IMR-90 (cell line): ENCODE results near the gene SLC19A1. TPM values are rescaled to one million over a fixed set of nuclear protein-coding genes. Genes with fewer than 3 reads are reported as not detected.

Experiments used
- ATAC-seq: fragments of 200-7000 bp; cut with Tn5 transposase; 2 replicates; pipeline ENCODE4 v1.9.1; 2020; ENCODE audit warnings: low read depth, mild to moderate bottlenecking, moderate library complexity
- BruUV-seq: library from RNA; stranded (reverse); fragments of 400-500 nt; replicated peaks from 2 replicates; lab custom pipeline; 2021; lab: Mats Ljungman, UMichigan
- CTCF ChIA-PET: fragments of 300-600 bp; formaldehyde crosslinking; extraction: SDS; loops from one replicate; lab custom pipeline; 2021; ENCODE audit warnings: antibody characterized with exemption; lab: Yijun Ruan, JAX
- POLR2A ChIA-PET: fragments of 300-600 bp; sonication (Branson Sonifier 250); formaldehyde crosslinking; loops from one replicate; lab custom pipeline; 2022; ENCODE audit warnings: antibody characterized with exemption; ENCODE audit not compliant: unreplicated experiment; lab: Charles Lee
- DNase-seq: peaks from one replicate; pipeline ENCODE4 v3.0.0; 2013
- H2AFZ ChIP-seq: replicated peaks from 2 replicates; pipeline ENCODE3; 2013; ENCODE audit warnings: low read length, mild to moderate bottlenecking; ENCODE audit not compliant: poor library complexity
- H2AK5ac ChIP-seq: 2 replicates; pipeline ENCODE4 v1.6.1; 2013; ENCODE audit warnings: low read depth, low read length, inconsistent platforms
- H2AK9ac ChIP-seq: replicated peaks from 2 replicates; pipeline ENCODE3; 2013; ENCODE audit warnings: mild to moderate bottlenecking, low read depth, low read length, moderate library complexity; ENCODE audit not compliant: poor library complexity
- H2BK120ac ChIP-seq: 2 replicates; pipeline ENCODE4 v1.6.1; 2013; ENCODE audit warnings: low read depth, low read length, inconsistent platforms
- H2BK15ac ChIP-seq: 3 replicates; pipeline ENCODE4 v1.6.1; 2013; ENCODE audit warnings: low read depth, low read length, inconsistent platforms
- H2BK20ac ChIP-seq: 2 replicates; pipeline ENCODE4 v1.6.1; 2013; ENCODE audit warnings: low read depth, mild to moderate bottlenecking, inconsistent platforms, low read length, moderate library complexity
- H2BK5ac ChIP-seq: 2 replicates; pipeline ENCODE4 v1.6.1; 2013; ENCODE audit warnings: mild to moderate bottlenecking, low read depth, low read length, inconsistent platforms; ENCODE audit not compliant: poor library complexity, severe bottlenecking
- H3K14ac ChIP-seq: replicated peaks from 2 replicates; pipeline ENCODE4 v1.6.1; 2013; ENCODE audit warnings: low read depth, low read length, inconsistent platforms
- H3K18ac ChIP-seq: 2 replicates; pipeline ENCODE4 v1.6.1; 2013; ENCODE audit warnings: low read depth, low read length, control low read depth
- H3K23ac ChIP-seq: 2 replicates; pipeline ENCODE4 v1.6.1; 2013; ENCODE audit warnings: low read depth, low read length, inconsistent platforms
- H3K27ac ChIP-seq: 2 replicates; pipeline ENCODE4 v1.5.1; 2013; ENCODE audit warnings: mild to moderate bottlenecking, control low read depth, low read length; ENCODE audit not compliant: insufficient read depth
- H3K27me3 ChIP-seq: 2 replicates; pipeline ENCODE4 v1.6.1; 2013; ENCODE audit warnings: low read length; ENCODE audit not compliant: control insufficient read depth, insufficient read depth
- H3K36me3 ChIP-seq: 2 replicates; pipeline ENCODE4 v1.6.1; 2013; ENCODE audit warnings: low read length, mixed read lengths; ENCODE audit not compliant: control insufficient read depth, insufficient read depth
- H3K4ac ChIP-seq: 2 replicates; pipeline ENCODE4 v1.6.1; 2013; ENCODE audit warnings: low read depth, low read length, inconsistent platforms
- H3K4me1 ChIP-seq: 2 replicates; pipeline ENCODE4 v1.6.1; 2013; ENCODE audit warnings: low read length, mixed read lengths; ENCODE audit not compliant: control insufficient read depth, insufficient read depth
- H3K4me2 ChIP-seq: 2 replicates; pipeline ENCODE4 v1.6.1; 2013; ENCODE audit warnings: low read depth, mild to moderate bottlenecking, control low read depth, low read length, moderate library complexity
- H3K4me3 ChIP-seq: 2 replicates; pipeline ENCODE4 v1.5.1; 2013; ENCODE audit warnings: low read depth, mild to moderate bottlenecking, control low read depth, low read length, moderate library complexity; ENCODE audit not compliant: insufficient read depth
- H3K56ac ChIP-seq: 2 replicates; pipeline ENCODE4 v1.6.1; 2013; ENCODE audit warnings: low read length, inconsistent platforms; ENCODE audit not compliant: insufficient read depth; ENCODE audit errors: extremely low read depth
- H3K79me1 ChIP-seq, 2 experiments: 2 replicates each; pipeline ENCODE4 v1.6.1; 2013; ENCODE audit warnings: low read length in 2 of 2, inconsistent platforms in 1 of 2, low read depth in 1 of 2
- H3K9ac ChIP-seq: 2 replicates; pipeline ENCODE4 v1.6.1; 2013; ENCODE audit warnings: low read depth, low read length, control low read depth
- H3K9me1 ChIP-seq: 2 replicates; pipeline ENCODE4 v1.6.1; 2013; ENCODE audit warnings: low read length, inconsistent platforms; ENCODE audit not compliant: insufficient read depth
- H3K9me3 ChIP-seq: 2 replicates; pipeline ENCODE4 v1.6.1; 2013; ENCODE audit warnings: low read length; ENCODE audit not compliant: control insufficient read depth, insufficient read depth
- H4K20me1 ChIP-seq: 2 replicates; pipeline ENCODE4 v1.6.1; 2013; ENCODE audit warnings: low read length, inconsistent platforms; ENCODE audit not compliant: insufficient read depth
- H4K5ac ChIP-seq: 2 replicates; pipeline ENCODE4 v1.6.1; 2013; ENCODE audit warnings: mild to moderate bottlenecking, low read depth, low read length, control low read depth
- H4K8ac ChIP-seq, 2 experiments: 2 replicates each; pipeline ENCODE4 v1.6.1; 2013; ENCODE audit warnings: low read depth in 2 of 2, low read length in 2 of 2, control low read depth in 1 of 2, inconsistent platforms in 1 of 2
- H4K91ac ChIP-seq: 2 replicates; pipeline ENCODE4 v1.6.1; 2013; ENCODE audit warnings: low read depth, low read length, inconsistent platforms; ENCODE audit not compliant: insufficient read depth
- BHLHE40 ChIP-seq: fragments of 150-350 bp; IDR thresholded peaks from 2 replicates; pipeline ENCODE4 v1.6.1; 2016; ENCODE audit warnings: mild to moderate bottlenecking, low read depth, low read length
- CEBPB ChIP-seq: IDR thresholded peaks from 2 replicates; pipeline ENCODE4 v1.6.1; 2012; ENCODE audit warnings: low read depth, low read length, improper control_type of control experiment
- CTCF ChIP-seq: conservative IDR thresholded peaks from 2 replicates; pipeline ENCODE4 v1.5.1; 2012; ENCODE audit warnings: mild to moderate bottlenecking, low read depth, low read length, improper control_type of control experiment
- ELK1 ChIP-seq: fragments of 150-350 bp; IDR thresholded peaks from 2 replicates; pipeline ENCODE4 v1.6.1; 2016; ENCODE audit warnings: low read depth, mild to moderate bottlenecking, low read length, moderate library complexity, borderline replicate concordance
- FOS ChIP-seq: fragments of 150-350 bp; IDR thresholded peaks from 2 replicates; pipeline ENCODE4 v1.6.1; 2016; ENCODE audit warnings: low read depth, low read length
- MAFK ChIP-seq: IDR thresholded peaks from 2 replicates; pipeline ENCODE4 v1.6.1; 2012; ENCODE audit warnings: low read depth, low read length, improper control_type of control experiment
- MAZ ChIP-seq: IDR thresholded peaks from 2 replicates; pipeline ENCODE4 v1.6.1; 2012; ENCODE audit warnings: low read depth, mild to moderate bottlenecking, low read length, improper control_type of control experiment, moderate library complexity, borderline replicate concordance
- MXI1 ChIP-seq: IDR thresholded peaks from 2 replicates; pipeline ENCODE4 v1.6.1; 2012; ENCODE audit warnings: low read depth, mild to moderate bottlenecking, low read length, moderate library complexity, borderline replicate concordance
- NFE2L2 ChIP-seq: fragments of 150-350 bp; IDR thresholded peaks from 2 replicates; pipeline ENCODE4 v1.6.1; 2016; ENCODE audit warnings: low read depth, mild to moderate bottlenecking, low read length
- POLR2A ChIP-seq: IDR thresholded peaks from 2 replicates; pipeline ENCODE4 v1.6.1; 2012; ENCODE audit warnings: mild to moderate bottlenecking, low read depth, low read length
- RAD21 ChIP-seq: IDR thresholded peaks from 2 replicates; pipeline ENCODE4 v1.6.1; 2012; ENCODE audit warnings: low read length, improper control_type of control experiment
- RCOR1 ChIP-seq: IDR thresholded peaks from 2 replicates; pipeline ENCODE4 v1.6.1; 2012; ENCODE audit warnings: mild to moderate bottlenecking, low read length, improper control_type of control experiment; ENCODE audit not compliant: insufficient replicate concordance
- RFX5 ChIP-seq: IDR thresholded peaks from 2 replicates; pipeline ENCODE4 v1.8.0; 2012; ENCODE audit warnings: low read depth, mild to moderate bottlenecking, low read length, moderate library complexity
- SMC3 ChIP-seq: fragments of 150-350 bp; IDR thresholded peaks from 2 replicates; pipeline ENCODE4 v1.6.1; 2016; ENCODE audit warnings: low read depth, mild to moderate bottlenecking, antibody characterized with exemption, low read length, moderate library complexity
- USF2 ChIP-seq: fragments of 150-350 bp; IDR thresholded peaks from 2 replicates; pipeline ENCODE4 v1.6.1; 2017; ENCODE audit warnings: mild to moderate bottlenecking, antibody characterized with exemption, low read length, low read depth
- WGBS, 2 experiments: methylation state at CpG; one replicate each; pipeline versions ENCODE4 v1.1.5 to v1.1.7; 2013; ENCODE audit warnings: missing lambda C conversion rate in 2 of 2; ENCODE audit not compliant: insufficient read length in 1 of 2; ENCODE audit errors: extremely low coverage in 2 of 2; 5-methylcytosine and 5-hydroxymethylcytosine counted together
- dilution Hi-C: fragments of 300-500 bp; cut with HindIII; formaldehyde crosslinking; loops from one replicate; pipeline ENCODE4 v1.14.3; 2018; ENCODE audit warnings: low sequenced_read_pairs; ENCODE audit not compliant: unreplicated experiment
- in situ Hi-C: fragments of 300-500 bp; cut with MboI; formaldehyde crosslinking; loops from 3 replicates; pipeline ENCODE4 v1.14.3; 2019; ENCODE audit warnings: low sequenced_read_pairs, inconsistent platforms, mixed read lengths
- intact Hi-C: fragments of 100-400 bp; cut with micrococcal nuclease; formaldehyde crosslinking; loops from 2 replicates; pipeline ENCODE4 v1.10.0; 2022
- polyA plus RNA-seq, 3 experiments: library from polyadenylated mRNA; depleted of rRNA; stranded (reverse); fragments of >200 nt; gene quantifications; 2 replicates each; pipeline ENCODE4 v1.2.3, GENCODE V29; 2012; ENCODE audit warnings: low replicate concordance in 1 of 3
- total RNA-seq: library from RNA; depleted of rRNA; stranded (reverse); fragments of >200 nt; gene quantifications from 2 replicates; pipeline ENCODE4 v1.2.3, GENCODE V29; 2012

Gene SLC19A1
- total and polyA plus RNA-seq, 2 of the 4 experiments (the other 2 are of a cell fraction) = 2.2 to 16.2 TPM

- Histone ChIP-seq H3K4ac (no peak overlapping the region), H4K20me1 (no peaks in the 10 kb centered on the region; the same call in 1 of the 2 replicates), H2AK9ac (no peak overlapping the region), H2BK15ac (no peak overlapping the region), H3K9me1 (peaks cover 6% of the 10 kb centered on the region), H3K9ac (no peak overlapping the region), H4K5ac (no peak overlapping the region), H3K14ac (no peak overlapping the region), H4K91ac (no peak overlapping the region), H3K4me2 (no peak overlapping the region), H3K18ac (no peak overlapping the region), H3K56ac (no peak overlapping the region), H3K36me3 (peaks cover 69% of the 10 kb centered on the region), H2BK20ac (no peak overlapping the region), H3K79me1 (peaks cover 0 to 8% of the 10 kb centered on the region in 2 experiments; a peak in 1 of 4 replicates), H3K23ac (no peak overlapping the region), H3K27ac (no peak overlapping the region), H2AK5ac (no peak overlapping the region), H2BK120ac (no peak overlapping the region), H2AFZ (no peak overlapping the region), H4K8ac (no peak overlapping the region), H2BK5ac (no peak overlapping the region), H3K27me3 (no peaks in the 10 kb centered on the region), H3K4me1 (no peaks in the 10 kb centered on the region), H3K9me3 (no peaks in the 10 kb centered on the region), H3K4me3 (no peak overlapping the region)
- no TSS peak for BruUV-seq
- intact Hi-C loops (no loop called here), in situ Hi-C loops (no loop called here), dilution Hi-C loops (no loop called here)
- ATAC-seq = no peak
- DNase-seq = no peak
- 91% methylated on average over 10 of the region's 22 CpGs; no CpG with 5 or more reads in 1 of the 2 experiments for WGBS, 2 experiments
- POLR2A ChIA-PET = no interaction called here
- CTCF ChIA-PET = no interaction called here
- no peak for TF ChIP-seq RFX5
- no peak for TF ChIP-seq MXI1
- no peak for TF ChIP-seq POLR2A
- TF ChIP-seq CTCF = no peak
- TF ChIP-seq ELK1 = no peak
- no peak for TF ChIP-seq MAFK
- TF ChIP-seq RCOR1 = no peak
- TF ChIP-seq NFE2L2 = no peak
- no peak for TF ChIP-seq SMC3
- TF ChIP-seq USF2 = no peak
- TF ChIP-seq FOS = no peak
- TF ChIP-seq CEBPB = no peak
- TF ChIP-seq RAD21 = no peak
- TF ChIP-seq BHLHE40 = no peak
- no peak for TF ChIP-seq MAZ
Measured at GRCh38 chr21:45496968-45497845, 45.0 kb downstream of the SLC19A1 start.
